Measurements from ENCODE around the gene SYNPR. TPM values are rescaled to one million over a fixed set of nuclear protein-coding genes. Genes with fewer than 3 reads are reported as not detected.

Gene SYNPR
- total RNA-seq, 2 experiments from 2014 or later, result not detected

DNA sequence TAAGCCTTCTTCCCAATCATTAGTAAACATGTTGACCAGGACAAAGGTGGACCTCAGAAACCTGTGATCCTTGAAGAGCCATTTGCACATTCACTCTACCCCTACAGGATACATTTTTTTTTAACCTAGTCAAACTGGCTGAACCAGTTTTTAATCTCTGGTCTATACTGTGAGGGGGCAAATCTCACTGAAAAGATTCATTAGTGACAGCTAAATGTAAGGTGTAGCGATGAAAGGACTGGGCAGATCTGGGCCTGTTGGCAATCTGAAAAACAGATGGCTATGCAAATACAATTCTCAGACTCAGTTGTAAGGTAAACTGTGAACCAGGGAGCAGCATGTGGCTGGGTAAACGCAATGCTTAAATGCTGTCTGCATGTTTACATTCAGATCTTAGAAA, 298.7 kb downstream of the SYNPR start:
- no TSS peak for BruUV-seq (replicated peaks)
- Histone ChIP-seq H3K9me2 (ENCODE audit: insufficient read depth, low read length) (no peaks in the 10 kb centered on the region), H3K79me2 (ENCODE audit: insufficient read depth, low read depth, low read length) (no peaks in the 10 kb centered on the region), H3K4me3 (ENCODE audit: low read depth, low read length, poor library complexity, severe bottlenecking) (no peak overlapping the region), H3K4me1 (ENCODE audit: insufficient read depth, low read length, poor library complexity, severe bottlenecking) (no peaks in the 10 kb centered on the region), H4K20me1 (ENCODE audit: insufficient read depth, low read length) (no peaks in the 10 kb centered on the region), H3K4me2 (ENCODE audit: low read length) (no peak overlapping the region), H2AFZ (ENCODE audit: low read length) (no peak overlapping the region), H3K9me3 (ENCODE audit: low read length) (no peaks in the 10 kb centered on the region), H3K27ac (ENCODE audit: low read depth, low read length, poor library complexity, severe bottlenecking) (no peak overlapping the region), H3K36me3 (ENCODE audit: insufficient read depth, low read length) (no peaks in the 10 kb centered on the region)
- TF ChIP-seq EZH2phosphoT487 (IDR thresholded peaks at IDR 0.05; ENCODE audit: borderline replicate concordance, low read depth, low read length), result no peak
- TF ChIP-seq, protein P1, sequence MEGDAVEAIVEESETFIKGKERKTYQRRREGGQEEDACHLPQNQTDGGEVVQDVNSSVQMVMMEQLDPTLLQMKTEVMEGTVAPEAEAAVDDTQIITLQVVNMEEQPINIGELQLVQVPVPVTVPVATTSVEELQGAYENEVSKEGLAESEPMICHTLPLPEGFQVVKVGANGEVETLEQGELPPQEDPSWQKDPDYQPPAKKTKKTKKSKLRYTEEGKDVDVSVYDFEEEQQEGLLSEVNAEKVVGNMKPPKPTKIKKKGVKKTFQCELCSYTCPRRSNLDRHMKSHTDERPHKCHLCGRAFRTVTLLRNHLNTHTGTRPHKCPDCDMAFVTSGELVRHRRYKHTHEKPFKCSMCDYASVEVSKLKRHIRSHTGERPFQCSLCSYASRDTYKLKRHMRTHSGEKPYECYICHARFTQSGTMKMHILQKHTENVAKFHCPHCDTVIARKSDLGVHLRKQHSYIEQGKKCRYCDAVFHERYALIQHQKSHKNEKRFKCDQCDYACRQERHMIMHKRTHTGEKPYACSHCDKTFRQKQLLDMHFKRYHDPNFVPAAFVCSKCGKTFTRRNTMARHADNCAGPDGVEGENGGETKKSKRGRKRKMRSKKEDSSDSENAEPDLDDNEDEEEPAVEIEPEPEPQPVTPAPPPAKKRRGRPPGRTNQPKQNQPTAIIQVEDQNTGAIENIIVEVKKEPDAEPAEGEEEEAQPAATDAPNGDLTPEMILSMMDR (conservative IDR thresholded peaks at IDR 0.05; ENCODE audit: low read length), result no peak
- ChIA-PET POLR2A (no interaction called here), CTCF (ENCODE audit: unreplicated experiment) (no interaction called here)
- intact Hi-C loops (cut with micrococcal nuclease; ENCODE audit: unreplicated experiment), result no loop called here
- DNase-seq (ENCODE audit: low spot score), result no peak

DNA sequence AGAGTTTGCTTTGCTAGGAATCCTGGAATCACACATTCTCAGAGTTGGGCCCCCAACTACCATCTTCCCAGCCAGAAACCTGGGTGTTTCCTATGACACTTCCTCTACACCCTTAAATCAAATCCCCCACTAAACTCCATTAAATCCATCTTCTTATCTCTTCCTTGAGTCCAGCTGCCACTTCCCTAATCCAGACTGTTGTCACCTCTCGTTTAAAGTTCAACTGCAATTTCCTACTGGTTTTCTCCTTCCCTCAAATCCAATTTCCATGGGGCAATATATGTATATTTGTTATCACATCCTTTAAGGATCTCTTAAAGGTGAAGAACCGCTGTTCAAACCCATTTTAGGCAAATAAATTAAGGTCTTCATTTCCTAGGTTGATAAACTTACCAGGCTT, 300.8 kb downstream of the SYNPR start:
- Histone ChIP-seq H3K9me2 (ENCODE audit: insufficient read depth, low read length) (no peaks in the 10 kb centered on the region), H3K4me2 (ENCODE audit: low read length) (no peak overlapping the region), H3K36me3 (ENCODE audit: insufficient read depth, low read length) (no peaks in the 10 kb centered on the region), H3K27ac (ENCODE audit: low read depth, low read length, poor library complexity, severe bottlenecking) (no peak overlapping the region), H3K4me1 (ENCODE audit: insufficient read depth, low read length, poor library complexity, severe bottlenecking) (no peaks in the 10 kb centered on the region), H3K4me3 (ENCODE audit: low read depth, low read length, poor library complexity, severe bottlenecking) (no peak overlapping the region), H2AFZ (ENCODE audit: low read length) (no peak overlapping the region), H4K20me1 (ENCODE audit: insufficient read depth, low read length) (no peaks in the 10 kb centered on the region), H3K9me3 (ENCODE audit: low read length) (no peaks in the 10 kb centered on the region), H3K79me2 (ENCODE audit: insufficient read depth, low read depth, low read length) (no peaks in the 10 kb centered on the region)
- intact Hi-C loops (cut with micrococcal nuclease; ENCODE audit: unreplicated experiment), result no loop called here
- ChIA-PET POLR2A (no interaction called here), CTCF (ENCODE audit: unreplicated experiment) (no interaction called here)
- BruUV-seq (replicated peaks), result no TSS peak
- DNase-seq (ENCODE audit: low spot score), result no peak
- no peak for TF ChIP-seq EZH2phosphoT487 (IDR thresholded peaks at IDR 0.05; ENCODE audit: borderline replicate concordance, low read depth, low read length)
- TF ChIP-seq, protein P1 (conservative IDR thresholded peaks at IDR 0.05; ENCODE audit: low read length), result no peak

GRCh38 chr3:63580151-63580550, 302.0 kb downstream of the SYNPR start:
- TF ChIP-seq, protein P1 (conservative IDR thresholded peaks at IDR 0.05; ENCODE audit: low read length), result no peak
- no peak for TF ChIP-seq EZH2phosphoT487 (IDR thresholded peaks at IDR 0.05; ENCODE audit: borderline replicate concordance, low read depth, low read length)
- intact Hi-C loops (cut with micrococcal nuclease; ENCODE audit: unreplicated experiment), result no loop called here
- Histone ChIP-seq H3K4me1 (ENCODE audit: insufficient read depth, low read length, poor library complexity, severe bottlenecking) (no peaks in the 10 kb centered on the region), H3K79me2 (ENCODE audit: insufficient read depth, low read depth, low read length) (no peaks in the 10 kb centered on the region), H3K9me3 (ENCODE audit: low read length) (no peaks in the 10 kb centered on the region), H2AFZ (ENCODE audit: low read length) (no peak overlapping the region), H3K4me3 (ENCODE audit: low read depth, low read length, poor library complexity, severe bottlenecking) (no peak overlapping the region), H3K36me3 (ENCODE audit: insufficient read depth, low read length) (no peaks in the 10 kb centered on the region), H4K20me1 (ENCODE audit: insufficient read depth, low read length) (no peaks in the 10 kb centered on the region), H3K27ac (ENCODE audit: low read depth, low read length, poor library complexity, severe bottlenecking) (no peak overlapping the region), H3K9me2 (ENCODE audit: insufficient read depth, low read length) (no peaks in the 10 kb centered on the region), H3K4me2 (ENCODE audit: low read length) (no peak overlapping the region)
- no TSS peak for BruUV-seq (replicated peaks)
- CTCF ChIA-PET (ENCODE audit: unreplicated experiment), result no interaction called here
- DNase-seq (ENCODE audit: low spot score), result no peak
- POLR2A ChIA-PET, result no interaction called here

Measured in OCI-LY7 (cell line).